Activated CD8-positive, alpha-beta memory T cell treated with anti-CD3 and anti-CD28 coated beads, Interleukin-2, amount 50 U/mL, for 1 hour (primary cell): Measurements from ENCODE around the gene KCNQ1.

Experiments used
- DNase-seq: peaks from one replicate; pipeline ENCODE4 v3.0.0-alpha.2; 2020; ENCODE audit errors: extremely low read depth

Gene KCNQ1

DNA sequence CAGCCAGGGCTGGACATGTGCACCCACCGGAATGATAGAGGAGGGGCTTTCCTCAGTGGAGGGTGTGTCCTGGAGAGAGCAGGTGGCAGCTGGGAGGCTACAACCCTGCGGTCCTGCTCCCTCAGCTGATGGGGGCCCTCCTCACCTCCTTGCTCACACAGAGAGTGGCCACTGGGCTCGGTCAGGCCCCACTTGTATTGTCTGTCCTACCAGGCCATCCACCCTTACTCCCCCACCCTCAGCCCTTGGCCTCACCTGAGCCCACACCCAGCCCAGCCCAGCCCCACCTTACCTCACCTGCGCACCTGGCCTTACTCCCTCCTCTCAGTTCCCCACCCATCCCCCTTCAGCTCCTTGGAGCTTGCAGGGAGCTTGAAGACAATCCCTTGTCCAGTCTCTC lies 3.6 kb upstream of the KCNQ1 start:
- DNase-seq = no peak

DNA sequence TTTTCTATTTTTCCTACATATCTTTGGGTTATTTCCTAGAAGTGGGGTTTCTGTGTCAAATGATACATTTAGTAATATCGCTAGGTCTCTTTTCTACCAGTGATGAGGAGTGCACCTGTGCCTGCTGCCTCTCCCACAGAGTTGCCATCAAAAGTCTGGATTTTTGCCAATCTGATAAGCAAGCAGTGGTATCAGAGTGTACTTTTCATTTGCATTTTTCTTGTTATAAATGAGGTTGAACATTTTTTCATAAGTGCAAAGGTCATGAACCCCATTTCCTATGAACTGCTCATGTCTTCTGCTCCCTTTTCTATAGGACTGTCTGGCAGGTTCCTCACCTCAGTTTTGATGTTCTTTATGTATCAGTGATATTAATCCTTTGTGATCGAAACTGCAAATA lies 2.2 kb upstream of the KCNQ1 start:
- DNase-seq = no peak

- no peak for DNase-seq
Observed at GRCh38 chr11:2443406-2443805, 1.4 kb upstream of the KCNQ1 start.

DNA sequence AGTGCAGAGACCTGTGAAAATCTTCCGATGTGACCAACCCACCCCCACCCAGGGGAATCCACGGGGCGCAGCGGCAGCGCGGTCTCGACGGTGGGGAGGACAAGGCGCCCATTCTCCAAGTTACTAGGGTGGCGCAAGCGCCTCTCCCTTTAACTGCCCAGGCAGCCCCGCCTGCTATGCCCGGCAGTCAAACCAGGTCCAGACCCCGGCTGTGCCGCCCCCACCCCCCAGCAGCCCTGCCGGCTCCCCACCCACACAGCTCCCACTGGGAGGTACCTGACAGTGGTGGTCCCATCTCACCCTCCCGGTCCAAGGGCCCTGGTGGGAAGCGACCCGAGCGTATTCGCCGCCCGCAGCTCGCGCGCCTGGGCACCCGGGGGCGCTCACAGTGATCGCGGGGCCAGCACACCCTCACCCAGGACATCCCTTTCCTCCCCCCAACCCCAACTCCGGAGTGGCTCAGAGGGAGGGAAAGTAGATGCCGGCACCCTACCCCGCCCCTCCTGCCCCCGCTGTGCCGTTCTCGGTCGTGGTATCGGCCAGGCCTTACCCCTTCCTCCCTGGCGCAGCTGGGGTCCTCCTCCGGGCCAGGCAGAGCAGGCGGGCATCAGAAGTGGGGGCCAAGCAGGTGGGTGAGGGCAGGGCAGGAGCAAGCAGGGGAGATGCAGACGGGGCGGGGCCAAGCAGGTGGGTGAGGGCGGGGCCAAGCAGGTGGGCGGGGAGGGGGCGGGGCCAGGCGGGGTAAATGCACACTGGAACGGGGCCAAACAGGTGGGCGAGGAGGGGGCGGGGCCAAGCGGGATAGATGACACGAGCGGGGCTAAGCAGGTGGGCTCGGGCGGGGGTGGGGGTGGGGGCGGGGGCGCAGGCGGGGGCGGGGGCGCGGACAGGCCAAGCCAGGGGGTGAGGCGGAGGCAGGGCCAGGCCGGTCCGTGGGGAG lies 657 bp upstream of the KCNQ1 start, which contains the start of gene TRPM5:
TRPM5 (minus strand) TSS at position 634 of the 940 bp plus-strand sequence. CDS start 21,478 bp downstream, outside the sequence.
- peak; percentile 50 for DNase-seq

DNA sequence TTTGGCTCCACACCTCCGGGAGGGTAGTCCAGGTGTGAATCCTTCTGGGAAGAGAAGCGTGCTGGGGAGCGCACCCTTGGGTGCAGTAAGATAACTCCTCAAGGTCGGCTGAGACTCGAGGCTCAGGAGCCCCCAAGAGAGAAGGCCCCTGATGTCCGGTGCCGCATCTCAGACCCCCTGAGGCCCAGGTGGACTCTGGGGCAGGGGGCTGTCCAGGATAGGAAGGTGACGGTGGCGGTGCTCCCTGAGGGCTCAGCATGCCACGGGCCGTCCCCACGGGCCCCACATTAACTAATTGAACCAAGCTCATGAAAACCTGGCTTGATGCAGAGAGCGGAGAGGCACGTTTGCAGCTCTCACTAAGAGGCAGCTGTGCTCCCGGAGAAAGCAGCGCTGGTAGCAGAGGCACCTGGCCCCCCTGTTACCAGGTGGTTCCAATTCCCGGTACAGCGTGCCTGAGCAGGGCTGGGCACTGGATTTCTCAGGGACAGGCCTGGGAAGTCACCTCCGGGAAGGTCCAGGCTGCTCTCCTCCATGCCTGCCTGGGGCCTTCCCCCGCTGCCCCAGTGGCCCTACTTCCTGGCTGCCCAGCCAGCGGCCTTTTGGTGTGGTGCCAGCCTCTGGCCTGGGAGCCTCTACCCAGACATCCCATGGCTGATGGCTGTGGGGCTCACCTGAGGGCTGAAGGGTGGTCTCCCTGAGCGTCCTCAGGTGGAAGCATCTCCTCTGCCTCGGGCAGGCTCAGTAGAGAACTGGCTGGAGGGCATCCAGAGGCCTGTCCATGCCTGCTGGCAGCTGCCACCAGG lies 1.1 kb downstream of the KCNQ1 start:
- DNase-seq = no peak

DNA sequence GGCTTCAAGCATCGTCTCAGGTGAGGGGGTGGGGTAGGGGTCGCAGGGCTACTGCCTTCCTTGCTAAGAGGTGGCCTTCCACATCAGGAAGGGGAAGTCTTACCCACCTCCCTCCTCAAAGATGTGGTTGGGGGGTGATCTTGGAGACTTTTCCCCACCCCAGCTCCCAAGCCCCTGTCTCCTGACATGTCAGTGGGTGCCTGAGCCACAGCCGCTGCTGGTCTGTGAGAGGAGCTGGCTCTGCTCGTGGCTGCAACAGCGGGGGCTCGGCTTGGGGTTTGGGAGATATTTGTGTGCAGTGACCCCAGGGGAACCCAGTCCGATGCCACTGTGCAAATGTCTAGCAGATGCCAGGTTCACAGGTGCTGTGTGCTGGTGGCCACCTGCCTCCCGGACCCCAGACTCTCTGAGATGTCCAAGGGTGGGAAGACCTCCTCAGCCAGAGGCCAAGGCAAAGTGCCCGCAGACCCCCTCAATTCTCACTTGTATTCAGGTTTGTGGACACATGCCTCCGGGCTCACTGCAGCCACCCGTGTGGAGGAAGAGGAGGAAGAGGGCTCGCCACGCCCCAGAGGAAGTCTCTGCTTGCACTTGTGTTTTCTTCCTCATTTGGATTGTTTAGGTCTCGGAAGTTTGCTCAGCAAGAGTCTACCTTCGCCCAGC lies 1.9 kb downstream of the KCNQ1 start:
- no peak for DNase-seq

DNA sequence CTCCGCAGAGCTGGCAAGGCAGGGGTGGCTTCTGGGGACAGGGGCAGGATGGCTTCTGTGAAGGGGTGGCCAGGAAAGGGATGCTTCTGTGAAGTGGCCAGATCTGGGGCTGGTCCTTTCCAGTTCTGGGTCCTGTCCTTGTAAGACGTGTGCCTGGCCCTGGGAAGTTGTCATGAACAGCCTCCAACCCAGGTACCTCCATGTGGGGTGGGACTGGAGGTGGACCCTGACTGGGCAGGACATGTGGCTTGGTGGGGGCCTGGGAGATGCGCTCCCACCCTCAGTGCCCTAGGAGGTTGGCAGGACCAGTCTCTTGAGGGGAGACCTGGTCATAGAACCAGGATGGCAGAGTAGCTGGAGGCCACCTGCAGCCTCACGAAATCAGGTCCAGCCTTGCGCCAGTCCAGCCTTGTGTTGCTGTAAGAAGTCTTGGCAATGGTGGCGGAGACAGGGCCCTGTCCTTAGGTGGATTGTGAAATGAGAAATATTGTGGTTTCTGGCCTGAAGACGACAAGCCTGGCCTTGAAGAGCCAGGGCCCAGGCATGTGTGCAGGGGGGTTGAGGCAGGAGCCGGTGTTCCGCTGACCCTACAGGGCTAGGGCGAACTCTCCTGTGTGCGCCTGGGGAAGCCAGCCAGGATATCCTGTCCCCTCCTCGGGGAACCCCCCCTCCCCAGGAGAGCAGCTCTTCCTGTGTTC lies 2.6 kb downstream of the KCNQ1 start:
- no peak for DNase-seq

GRCh38 chr11:2447951-2448650 lies 3.3 kb downstream of the KCNQ1 start:
- no peak for DNase-seq

- DNase-seq = no peak
Observed at GRCh38 chr11:2448661-2449547, 4.1 kb downstream of the KCNQ1 start.

GRCh38 chr11:2449548-2450320 lies 4.9 kb downstream of the KCNQ1 start:
- no peak for DNase-seq

- no peak for DNase-seq
Observed at GRCh38 chr11:2450321-2451041, 5.7 kb downstream of the KCNQ1 start.

DNA sequence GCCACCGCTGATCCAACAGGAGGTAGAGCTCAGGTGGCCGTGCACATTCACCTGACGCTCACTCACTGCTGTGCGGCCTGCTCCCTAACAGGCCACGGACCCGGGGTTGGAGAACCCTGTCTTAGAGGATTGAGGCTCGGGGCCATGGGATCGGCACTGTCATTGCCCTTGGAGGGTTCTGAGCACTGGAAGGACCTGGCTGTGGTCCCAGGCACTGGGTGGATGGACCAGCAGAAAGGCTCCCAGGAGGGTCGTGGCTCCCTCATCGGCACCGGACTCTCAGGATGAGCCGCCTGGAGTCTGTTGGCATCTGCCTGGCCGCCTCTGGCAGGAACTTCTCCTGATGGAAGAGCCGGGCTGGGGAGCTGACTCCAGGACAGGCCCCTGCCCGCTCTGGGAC lies 6.5 kb downstream of the KCNQ1 start:
- no peak for DNase-seq

DNA sequence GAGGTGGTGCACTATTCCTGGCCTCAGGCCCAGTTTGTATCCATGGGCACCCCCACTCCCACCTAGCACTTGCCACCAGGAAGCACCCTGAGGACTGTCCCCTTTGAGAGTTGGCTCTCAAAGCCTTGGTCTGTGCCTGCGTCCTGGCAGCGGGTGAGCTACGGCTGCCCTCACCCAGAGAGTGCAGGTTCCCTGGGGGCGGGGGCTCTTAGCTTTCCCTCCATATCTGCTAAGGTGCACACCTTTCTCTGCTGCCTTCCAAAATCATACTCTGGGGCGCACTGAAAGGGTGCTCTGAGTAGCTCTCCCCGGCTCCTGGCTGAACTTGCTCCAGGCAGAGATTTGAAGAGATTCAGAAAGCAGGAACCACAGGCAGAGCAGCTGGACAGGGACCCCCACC lies 7.1 kb downstream of the KCNQ1 start:
- DNase-seq = no peak

DNA sequence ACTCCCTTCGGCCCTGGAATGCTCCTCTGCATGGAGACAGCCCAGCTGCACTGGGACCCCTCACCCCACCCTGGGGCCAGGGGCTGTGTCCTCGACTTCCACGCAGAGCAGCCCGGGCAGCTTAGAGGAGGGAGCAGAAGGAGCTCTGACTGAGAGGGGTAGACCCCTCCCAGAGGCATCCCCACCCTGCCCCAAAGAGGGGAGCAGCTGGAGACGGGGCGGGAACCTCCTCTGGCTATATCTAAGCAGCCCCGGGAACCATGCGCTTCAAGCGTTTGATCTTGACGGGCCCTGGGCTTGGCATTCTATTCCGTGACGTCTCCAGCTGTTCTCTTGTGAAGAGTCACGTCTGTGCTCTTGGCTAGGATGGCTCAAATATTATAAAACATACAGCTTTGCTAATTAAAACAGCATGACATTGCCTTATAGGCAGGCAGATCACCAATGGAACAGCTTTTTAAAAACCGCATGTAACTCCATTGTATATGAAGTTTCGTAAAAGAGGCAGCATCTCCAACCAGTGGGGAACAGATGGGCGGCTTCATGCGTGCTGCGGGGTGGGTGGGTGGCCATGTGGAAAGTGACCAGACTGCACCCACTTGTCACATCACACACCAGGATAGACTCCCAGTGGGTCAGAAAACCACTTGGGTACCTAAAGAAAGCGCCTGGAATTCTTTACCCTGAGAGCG lies 7.7 kb downstream of the KCNQ1 start:
- no peak for DNase-seq

GRCh38 chr11:2453436-2453835 lies 8.6 kb downstream of the KCNQ1 start:
- DNase-seq = no peak

DNA sequence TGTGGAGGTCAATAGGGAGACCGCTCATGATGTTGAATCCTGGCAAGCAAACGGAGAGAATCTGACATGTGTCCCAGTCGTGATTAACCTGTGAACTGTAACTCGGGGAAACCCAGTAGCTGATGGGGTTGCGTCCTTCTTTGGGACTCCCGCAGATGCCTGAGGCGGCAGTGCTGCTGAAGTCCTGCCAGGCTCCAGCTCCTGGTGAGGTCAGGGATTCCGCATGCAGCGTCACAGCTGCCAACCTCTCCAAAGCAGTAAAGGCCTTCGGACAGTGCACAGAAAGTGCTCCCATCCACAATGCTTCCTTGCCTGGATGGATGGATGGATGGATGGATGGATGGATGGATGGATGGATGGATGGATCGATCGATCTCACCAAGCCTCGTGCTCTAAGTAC lies 13.5 kb downstream of the KCNQ1 start:
- no peak for DNase-seq

GRCh38 chr11:2459016-2459725 lies 14.4 kb downstream of the KCNQ1 start:
- no peak for DNase-seq
